ENCODE measurements around the gene NT5DC3.

NT5DC3 gene

GRCh38 chr12:103855896-103856657, 15.0 kb upstream of the NT5DC3 start:
- no peaks in the 10 kb centered on the region for H3K9me3 ChIP-seq (ENCODE audit: control extremely low read depth in 1 of 5, control insufficient read depth in 4 of 5, insufficient read depth in 2 of 5, low read depth in 1 of 5, low read length in 4 of 5)
- DNase-seq, result no peak
- peaks cover 0 to 5% (median 0%) of the 10 kb centered on the region in 4 experiments for H3K4me1 ChIP-seq (ENCODE audit: control extremely low read depth in 1 of 4, control insufficient read depth in 4 of 4, insufficient read depth in 4 of 4, low read length in 3 of 4)
- peaks cover 0 to 2% (median 0%) of the 10 kb centered on the region in 5 experiments for H3K27me3 ChIP-seq (replicated peaks in 2 of 5; ENCODE audit: control insufficient read depth in 4 of 5, insufficient read depth in 5 of 5, low read length in 4 of 5)
- CTCF ChIA-PET, result interaction anchor here (1.5 kb wide), 1 partner anchor 82 kb away, joined by 3 read pairs; no protein-coding TSS in a partner anchor
- no peak overlapping the region for H3K4me3 ChIP-seq (ENCODE audit: control insufficient read depth in 1 of 7, extremely low read depth in 1 of 7, insufficient read depth in 4 of 7, low read depth in 2 of 7, low read length in 6 of 7)
- H3K27ac ChIP-seq (ENCODE audit: insufficient read depth in 1 of 2, low read depth in 1 of 2, low read length in 2 of 2, poor library complexity in 1 of 2, severe bottlenecking in 2 of 2), result no peak overlapping the region
- H3K36me3 ChIP-seq (ENCODE audit: control insufficient read depth in 4 of 4, insufficient read depth in 4 of 4, low read length in 3 of 4), result no peaks in the 10 kb centered on the region
- POLR2A ChIA-PET, result no interaction called here
- 100% methylated on average over 4 of the region's 8 CpGs for WGBS (ENCODE audit: insufficient coverage)

GRCh38 chr12:103855036-103855712, 14.1 kb upstream of the NT5DC3 start:
- no peak overlapping the region for H3K4me3 ChIP-seq (ENCODE audit: control insufficient read depth in 1 of 7, extremely low read depth in 1 of 7, insufficient read depth in 4 of 7, low read depth in 2 of 7, low read length in 6 of 7)
- ChIA-PET POLR2A (no interaction called here), CTCF (interaction anchor here (1.5 kb wide), 1 partner anchor 81 kb away, joined by 3 read pairs; no protein-coding TSS in a partner anchor)
- no peak for DNase-seq
- no peaks in the 10 kb centered on the region for H3K9me3 ChIP-seq (ENCODE audit: control extremely low read depth in 1 of 5, control insufficient read depth in 4 of 5, insufficient read depth in 2 of 5, low read depth in 1 of 5, low read length in 4 of 5)
- 93% methylated on average over 2 of the region's 8 CpGs for WGBS (ENCODE audit: insufficient coverage)
- no peaks in the 10 kb centered on the region for H3K36me3 ChIP-seq (ENCODE audit: control insufficient read depth in 4 of 4, insufficient read depth in 4 of 4, low read length in 3 of 4)
- H3K4me1 ChIP-seq (ENCODE audit: control extremely low read depth in 1 of 4, control insufficient read depth in 4 of 4, insufficient read depth in 4 of 4, low read length in 3 of 4), result peaks cover 0 to 5% (median 0%) of the 10 kb centered on the region in 4 experiments
- no peak overlapping the region for H3K27ac ChIP-seq (ENCODE audit: insufficient read depth in 1 of 2, low read depth in 1 of 2, low read length in 2 of 2, poor library complexity in 1 of 2, severe bottlenecking in 2 of 2)
- peaks cover 0 to 2% (median 0%) of the 10 kb centered on the region in 5 experiments for H3K27me3 ChIP-seq (replicated peaks in 2 of 5; ENCODE audit: control insufficient read depth in 4 of 5, insufficient read depth in 5 of 5, low read length in 4 of 5)

- H3K9me3 ChIP-seq (ENCODE audit: control extremely low read depth in 1 of 5, control insufficient read depth in 4 of 5, insufficient read depth in 2 of 5, low read depth in 1 of 5, low read length in 4 of 5), result no peaks in the 10 kb centered on the region
- no peaks in the 10 kb centered on the region for H3K27me3 ChIP-seq (replicated peaks in 2 of 5; ENCODE audit: control insufficient read depth in 4 of 5, insufficient read depth in 5 of 5, low read length in 4 of 5)
- ChIA-PET POLR2A (no interaction called here), CTCF (interaction anchor here (1.5 to 1.7 kb wide), 2 partner anchors 10 to 81 kb away, joined by 3 to 6 read pairs; no protein-coding TSS in a partner anchor)
- WGBS (ENCODE audit: insufficient coverage), result 100% methylated on average over 5 of the region's 6 CpGs
- H3K4me3 ChIP-seq (ENCODE audit: control insufficient read depth in 1 of 7, extremely low read depth in 1 of 7, insufficient read depth in 4 of 7, low read depth in 2 of 7, low read length in 6 of 7), result no peak overlapping the region
- H3K27ac ChIP-seq (ENCODE audit: insufficient read depth in 1 of 2, low read depth in 1 of 2, low read length in 2 of 2, poor library complexity in 1 of 2, severe bottlenecking in 2 of 2), result no peak overlapping the region
- no peaks in the 10 kb centered on the region for H3K36me3 ChIP-seq (ENCODE audit: control insufficient read depth in 4 of 4, insufficient read depth in 4 of 4, low read length in 3 of 4)
- no peak for DNase-seq
- peaks cover 0 to 5% (median 0%) of the 10 kb centered on the region in 4 experiments for H3K4me1 ChIP-seq (ENCODE audit: control extremely low read depth in 1 of 4, control insufficient read depth in 4 of 4, insufficient read depth in 4 of 4, low read length in 3 of 4)
These were observed 13.4 kb upstream of the NT5DC3 start for GRCh38 chr12:103854372-103854973.

GRCh38 chr12:103852498-103852997, 11.5 kb upstream of the NT5DC3 start:
- ChIA-PET POLR2A (no interaction called here), CTCF (interaction anchor here (1.3 to 1.6 kb wide), 2 partner anchors 15 to 27 kb away, joined by 3 to 5 read pairs; no protein-coding TSS in a partner anchor)
- no peaks in the 10 kb centered on the region for H3K9me3 ChIP-seq (ENCODE audit: control extremely low read depth in 1 of 5, control insufficient read depth in 4 of 5, insufficient read depth in 2 of 5, low read depth in 1 of 5, low read length in 4 of 5)
- no peaks in the 10 kb centered on the region for H3K36me3 ChIP-seq (ENCODE audit: control insufficient read depth in 4 of 4, insufficient read depth in 4 of 4, low read length in 3 of 4)
- no peak overlapping the region for H3K4me3 ChIP-seq (ENCODE audit: control insufficient read depth in 1 of 7, extremely low read depth in 1 of 7, insufficient read depth in 4 of 7, low read depth in 2 of 7, low read length in 6 of 7)
- H3K4me1 ChIP-seq (ENCODE audit: control extremely low read depth in 1 of 4, control insufficient read depth in 4 of 4, insufficient read depth in 4 of 4, low read length in 3 of 4), result peaks cover 0 to 5% (median 0%) of the 10 kb centered on the region in 4 experiments
- peak in 2 of 3 donors; percentile 52 to 62 for DNase-seq
- no peaks in the 10 kb centered on the region for H3K27me3 ChIP-seq (replicated peaks in 2 of 5; ENCODE audit: control insufficient read depth in 4 of 5, insufficient read depth in 5 of 5, low read length in 4 of 5)
- WGBS (ENCODE audit: insufficient coverage), result 96% methylated on average over 2 of the region's 3 CpGs
- no peak overlapping the region for H3K27ac ChIP-seq (ENCODE audit: insufficient read depth in 1 of 2, low read depth in 1 of 2, low read length in 2 of 2, poor library complexity in 1 of 2, severe bottlenecking in 2 of 2)

GRCh38 chr12:103851127-103851526, 10.1 kb upstream of the NT5DC3 start:
- no peak for DNase-seq
- no peaks in the 10 kb centered on the region for H3K9me3 ChIP-seq (ENCODE audit: control extremely low read depth in 1 of 5, control insufficient read depth in 4 of 5, insufficient read depth in 2 of 5, low read depth in 1 of 5, low read length in 4 of 5)
- H3K27ac ChIP-seq (ENCODE audit: insufficient read depth in 1 of 2, low read depth in 1 of 2, low read length in 2 of 2, poor library complexity in 1 of 2, severe bottlenecking in 2 of 2), result no peak overlapping the region
- no peak overlapping the region for H3K4me3 ChIP-seq (ENCODE audit: control insufficient read depth in 1 of 7, extremely low read depth in 1 of 7, insufficient read depth in 4 of 7, low read depth in 2 of 7, low read length in 6 of 7)
- H3K4me1 ChIP-seq (ENCODE audit: control extremely low read depth in 1 of 4, control insufficient read depth in 4 of 4, insufficient read depth in 4 of 4, low read length in 3 of 4), result peaks cover 0 to 5% (median 0%) of the 10 kb centered on the region in 4 experiments
- H3K36me3 ChIP-seq (ENCODE audit: control insufficient read depth in 4 of 4, insufficient read depth in 4 of 4, low read length in 3 of 4), result no peaks in the 10 kb centered on the region
- WGBS (ENCODE audit: insufficient coverage), result no CpG with 5 or more reads among the region's 1 CpG
- ChIA-PET CTCF (interaction anchor here (1.6 to 2.0 kb wide), 3 partner anchors 9 to 80 kb away, joined by 4 to 12 read pairs (median 5); partner anchors contain the start of gene NT5DC3), POLR2A (no interaction called here)
- H3K27me3 ChIP-seq (replicated peaks in 2 of 5; ENCODE audit: control insufficient read depth in 4 of 5, insufficient read depth in 5 of 5, low read length in 4 of 5), result peaks cover 0 to 2% (median 0%) of the 10 kb centered on the region in 5 experiments

DNA sequence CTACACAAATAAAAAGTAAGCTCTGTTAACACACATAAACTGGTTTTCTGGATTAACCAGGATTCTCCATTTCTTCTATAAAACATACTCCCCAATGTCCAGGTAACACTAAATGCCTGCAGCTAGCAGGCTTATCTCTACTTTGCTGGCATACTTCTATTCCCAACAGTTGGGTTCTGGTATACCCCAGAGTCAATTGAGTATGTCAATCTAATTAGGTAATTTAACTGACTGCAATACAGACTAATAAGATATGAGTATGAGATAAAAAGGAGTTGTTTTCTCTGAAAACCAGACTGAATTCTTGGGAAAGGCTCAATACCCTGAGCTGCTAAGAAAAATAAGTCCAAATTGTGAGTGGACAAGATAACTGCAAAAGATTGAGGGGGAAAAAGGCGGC, 9.4 kb upstream of the NT5DC3 start:
- CTCF ChIA-PET, result interaction anchor here (0.8 to 2.0 kb wide), 3 partner anchors 9 to 80 kb away, joined by 3 to 12 read pairs (median 4); partner anchors contain the start of gene NT5DC3
- no peak overlapping the region for H3K27ac ChIP-seq (ENCODE audit: insufficient read depth in 1 of 2, low read depth in 1 of 2, low read length in 2 of 2, poor library complexity in 1 of 2, severe bottlenecking in 2 of 2)
- no peaks in the 10 kb centered on the region for H3K36me3 ChIP-seq (ENCODE audit: control insufficient read depth in 4 of 4, insufficient read depth in 4 of 4, low read length in 3 of 4)
- no peaks in the 10 kb centered on the region for H3K9me3 ChIP-seq (ENCODE audit: control extremely low read depth in 1 of 5, control insufficient read depth in 4 of 5, insufficient read depth in 2 of 5, low read depth in 1 of 5, low read length in 4 of 5)
- peaks cover 0 to 5% (median 0%) of the 10 kb centered on the region in 4 experiments for H3K4me1 ChIP-seq (ENCODE audit: control extremely low read depth in 1 of 4, control insufficient read depth in 4 of 4, insufficient read depth in 4 of 4, low read length in 3 of 4)
- no CpG with 5 or more reads among the region's 1 CpG for WGBS (ENCODE audit: insufficient coverage)
- no peak overlapping the region for H3K4me3 ChIP-seq (ENCODE audit: control insufficient read depth in 1 of 7, extremely low read depth in 1 of 7, insufficient read depth in 4 of 7, low read depth in 2 of 7, low read length in 6 of 7)
- POLR2A ChIA-PET, result no interaction called here
- peaks cover 0 to 2% (median 0%) of the 10 kb centered on the region in 5 experiments for H3K27me3 ChIP-seq (replicated peaks in 2 of 5; ENCODE audit: control insufficient read depth in 4 of 5, insufficient read depth in 5 of 5, low read length in 4 of 5)
- no peak for DNase-seq
